Cerebellar cortex (tissue), 1 donor: ENCODE data around the gene SPPL2B.
"Not testable (repeated sequence)": the region's sequence is repeated elsewhere in the genome, so short reads cannot be mapped to it uniquely, and the experiment has no call there.

ENCODE experiments used
- DNase-seq: peaks from one replicate; pipeline ENCODE4 v3.0.0-alpha.2; 2015; ENCODE audit warnings: low spot score

The SPPL2B gene

DNA sequence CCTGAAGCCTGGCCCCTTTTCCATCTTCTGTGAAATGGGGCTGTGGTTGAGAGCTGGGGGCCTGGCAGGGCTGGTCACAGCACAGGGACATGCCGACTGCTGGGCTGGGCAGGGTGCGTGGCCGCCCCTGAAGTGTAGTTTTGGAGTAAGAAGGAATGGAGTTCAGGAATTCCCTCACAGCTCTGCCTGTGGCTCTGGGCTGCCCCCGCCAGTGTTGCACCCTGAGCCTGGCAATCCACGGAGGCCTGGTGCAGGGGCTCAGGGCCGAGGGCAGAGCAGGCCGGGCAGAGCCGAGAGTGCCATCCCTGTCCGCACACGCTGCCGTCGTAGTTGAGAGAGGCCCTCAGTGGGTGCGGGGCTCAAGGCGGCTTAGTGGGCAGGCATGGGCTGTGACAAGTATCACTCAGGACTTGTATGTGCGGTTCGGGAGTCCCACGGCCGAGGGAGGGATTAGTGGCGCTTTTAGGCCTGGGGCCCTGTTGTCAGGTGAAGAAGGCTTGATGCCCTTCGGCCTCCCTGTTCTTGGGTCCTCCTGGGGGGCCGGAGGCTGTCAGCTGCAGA is 9.7 kb downstream of the SPPL2B start:
- no peak for DNase-seq

GRCh38 chr19:2338751-2339643 is 10.5 kb downstream of the SPPL2B start:
- no peak for DNase-seq

DNA sequence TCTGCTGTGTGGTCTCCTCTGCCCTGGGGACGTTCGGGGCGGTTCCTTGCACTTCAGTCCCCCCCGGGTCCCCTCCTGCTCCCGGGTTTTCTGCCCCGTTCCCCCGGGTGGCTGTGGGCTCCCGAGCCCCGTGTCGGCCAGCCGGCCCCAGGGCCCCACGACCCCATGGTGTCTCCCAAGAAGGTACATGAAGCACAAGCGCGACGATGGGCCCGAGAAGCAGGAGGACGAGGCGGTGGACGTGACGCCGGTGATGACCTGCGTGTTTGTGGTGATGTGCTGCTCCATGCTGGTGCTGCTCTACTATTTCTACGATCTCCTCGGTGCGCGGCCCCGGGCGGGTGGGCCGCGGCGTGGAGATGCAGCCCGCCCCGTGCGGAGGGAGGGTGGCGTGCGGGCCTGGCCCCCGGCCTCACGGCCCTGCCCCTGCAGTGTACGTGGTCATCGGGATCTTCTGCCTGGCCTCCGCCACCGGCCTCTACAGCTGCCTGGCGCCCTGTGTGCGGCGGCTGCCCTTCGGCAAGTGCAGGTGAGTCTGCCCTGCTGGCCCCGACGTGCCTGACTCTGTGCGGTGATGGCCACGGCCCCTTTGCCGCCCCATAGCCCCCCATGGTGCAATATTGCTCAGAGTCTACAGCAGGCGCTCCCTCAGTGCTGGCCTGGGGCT is 11.3 kb downstream of the SPPL2B start:
- no peak for DNase-seq

DNA sequence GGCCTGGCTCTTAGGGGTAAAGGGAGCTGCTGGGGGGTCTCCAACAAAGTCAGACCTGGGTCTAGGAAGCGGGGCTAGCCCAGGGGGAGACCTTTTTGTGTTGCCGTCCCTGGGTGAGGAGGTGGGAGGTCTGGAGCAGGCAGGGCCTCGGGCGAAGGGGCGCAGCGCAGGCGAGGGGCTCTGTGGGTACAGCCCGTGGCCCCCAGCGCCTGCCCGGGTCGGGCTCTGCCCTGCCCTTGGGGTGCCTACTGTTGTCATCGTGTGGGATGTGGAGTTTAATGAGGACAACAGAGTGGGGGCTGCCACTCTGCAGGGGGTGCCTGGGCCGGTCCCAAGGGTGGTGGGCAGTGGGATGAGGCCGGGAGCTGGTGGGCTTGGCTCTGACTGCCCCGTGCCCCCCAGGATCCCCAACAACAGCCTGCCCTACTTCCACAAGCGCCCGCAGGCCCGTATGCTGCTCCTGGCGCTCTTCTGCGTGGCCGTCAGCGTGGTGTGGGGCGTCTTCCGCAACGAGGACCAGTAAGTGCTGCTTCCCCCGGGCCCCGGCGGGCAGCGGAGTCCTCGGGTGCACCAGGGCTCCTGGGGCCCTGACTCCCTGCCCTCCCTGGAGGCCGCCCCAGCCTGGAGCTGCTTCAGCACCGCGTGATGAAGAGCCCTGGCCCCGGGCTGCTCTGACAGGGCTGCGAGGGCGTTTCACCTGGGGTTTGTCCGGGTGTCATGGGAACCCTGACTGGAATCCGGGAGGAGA is 12.2 kb downstream of the SPPL2B start:
- no peak for DNase-seq

- DNase-seq, result peak; percentile 48
Measured at GRCh38 chr19:2341244-2341751, 12.8 kb downstream of the SPPL2B start.

DNA sequence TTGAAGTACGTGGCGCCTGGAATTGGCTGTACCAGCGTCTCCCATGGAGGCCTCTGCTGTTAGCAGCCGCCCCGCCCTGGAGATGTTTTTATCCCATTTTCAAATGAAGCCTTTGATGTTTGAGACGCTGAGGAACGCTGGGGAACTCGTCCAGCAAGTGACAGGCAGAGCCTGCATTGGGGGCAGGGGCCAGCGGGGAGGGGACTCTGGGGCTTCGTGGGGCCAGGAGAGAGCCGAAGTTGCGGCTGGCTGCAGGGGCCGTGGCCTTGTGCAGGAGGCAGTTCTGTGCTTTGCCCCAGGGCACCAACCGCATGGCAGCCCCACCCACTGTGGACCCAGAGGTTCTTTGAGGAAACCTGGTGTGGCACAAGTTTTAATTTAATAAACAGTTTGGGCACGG is 13.5 kb downstream of the SPPL2B start:
- DNase-seq, result no peak

GRCh38 chr19:2342656-2343288 is 14.3 kb downstream of the SPPL2B start:
- no peak for DNase-seq

DNA sequence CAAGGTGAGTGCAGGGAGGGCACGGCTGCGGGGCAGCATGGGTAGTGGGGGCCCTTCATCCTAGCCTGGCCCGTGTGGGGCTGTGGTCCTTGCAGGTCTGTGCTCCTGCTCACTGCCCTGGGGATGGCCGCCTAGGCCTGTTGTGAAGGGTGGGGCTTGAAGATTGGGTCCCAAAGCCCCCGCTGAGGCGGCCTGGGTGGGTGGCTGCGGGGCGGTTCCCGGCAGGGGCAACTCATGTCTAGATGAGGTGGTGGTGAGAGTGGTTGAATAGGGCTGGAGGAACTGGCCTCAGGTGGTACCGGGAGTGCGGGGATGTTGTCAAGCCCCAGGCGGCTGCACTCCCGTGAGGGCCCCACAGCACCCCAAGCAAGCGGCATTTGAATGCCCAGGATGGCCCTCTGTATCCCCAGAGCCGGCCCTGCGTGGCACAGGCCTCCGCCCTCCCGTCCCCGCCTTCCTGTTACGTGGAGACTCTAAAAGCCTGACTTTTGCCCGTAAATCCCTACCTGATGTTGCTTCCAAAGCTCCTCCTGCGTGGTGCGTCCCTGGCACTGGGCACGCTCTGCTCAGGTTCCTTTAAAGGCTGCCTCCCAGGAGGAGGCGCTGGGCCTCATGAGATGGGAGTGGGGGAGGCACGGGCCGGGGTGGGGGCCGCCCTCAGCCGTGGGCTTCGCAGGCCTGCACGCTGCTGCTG is 15.0 kb downstream of the SPPL2B start:
- no peak for DNase-seq

DNA sequence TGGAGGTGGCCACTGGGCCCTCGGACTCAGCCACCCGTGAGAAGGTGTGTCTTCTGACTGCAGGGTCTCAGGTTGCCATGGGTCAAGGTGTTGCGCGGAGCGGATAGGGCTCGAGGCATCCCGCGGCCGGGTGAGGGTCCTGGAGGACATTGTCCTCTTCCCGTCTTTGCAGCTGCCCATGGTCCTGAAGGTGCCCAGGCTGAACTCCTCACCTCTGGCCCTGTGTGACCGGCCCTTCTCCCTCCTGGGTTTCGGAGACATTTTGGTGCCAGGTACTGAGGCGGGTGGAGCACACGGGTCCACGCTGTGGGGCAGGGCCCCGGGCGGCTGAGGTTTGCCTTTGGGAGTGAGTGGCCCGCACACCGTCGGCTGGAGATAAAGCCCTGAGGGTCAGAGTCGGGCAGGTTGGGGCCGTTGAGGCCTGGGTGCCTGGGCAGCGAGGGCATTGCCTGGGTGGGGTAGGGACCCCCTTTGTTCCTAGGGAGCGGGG is 15.9 kb downstream of the SPPL2B start:
- no peak for DNase-seq

DNA sequence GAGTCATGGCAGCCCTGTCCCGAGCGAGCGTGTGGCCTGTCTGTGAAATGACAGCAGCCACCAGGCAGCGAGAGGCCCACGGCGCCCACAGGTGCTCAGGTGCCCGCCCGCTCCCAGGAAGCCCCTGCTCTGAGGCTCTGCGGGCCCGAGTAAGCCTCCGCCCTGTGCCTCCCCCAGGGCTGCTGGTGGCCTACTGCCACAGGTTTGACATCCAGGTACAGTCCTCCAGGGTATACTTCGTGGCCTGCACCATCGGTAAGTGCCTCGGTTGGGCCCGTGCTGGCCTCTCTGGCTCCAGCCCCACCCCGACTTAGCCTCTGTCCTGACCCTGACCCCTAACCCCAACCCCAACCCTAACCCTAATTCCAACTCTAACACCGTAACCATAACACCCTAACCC is 16.6 kb downstream of the SPPL2B start:
- DNase-seq, result no peak

DNA sequence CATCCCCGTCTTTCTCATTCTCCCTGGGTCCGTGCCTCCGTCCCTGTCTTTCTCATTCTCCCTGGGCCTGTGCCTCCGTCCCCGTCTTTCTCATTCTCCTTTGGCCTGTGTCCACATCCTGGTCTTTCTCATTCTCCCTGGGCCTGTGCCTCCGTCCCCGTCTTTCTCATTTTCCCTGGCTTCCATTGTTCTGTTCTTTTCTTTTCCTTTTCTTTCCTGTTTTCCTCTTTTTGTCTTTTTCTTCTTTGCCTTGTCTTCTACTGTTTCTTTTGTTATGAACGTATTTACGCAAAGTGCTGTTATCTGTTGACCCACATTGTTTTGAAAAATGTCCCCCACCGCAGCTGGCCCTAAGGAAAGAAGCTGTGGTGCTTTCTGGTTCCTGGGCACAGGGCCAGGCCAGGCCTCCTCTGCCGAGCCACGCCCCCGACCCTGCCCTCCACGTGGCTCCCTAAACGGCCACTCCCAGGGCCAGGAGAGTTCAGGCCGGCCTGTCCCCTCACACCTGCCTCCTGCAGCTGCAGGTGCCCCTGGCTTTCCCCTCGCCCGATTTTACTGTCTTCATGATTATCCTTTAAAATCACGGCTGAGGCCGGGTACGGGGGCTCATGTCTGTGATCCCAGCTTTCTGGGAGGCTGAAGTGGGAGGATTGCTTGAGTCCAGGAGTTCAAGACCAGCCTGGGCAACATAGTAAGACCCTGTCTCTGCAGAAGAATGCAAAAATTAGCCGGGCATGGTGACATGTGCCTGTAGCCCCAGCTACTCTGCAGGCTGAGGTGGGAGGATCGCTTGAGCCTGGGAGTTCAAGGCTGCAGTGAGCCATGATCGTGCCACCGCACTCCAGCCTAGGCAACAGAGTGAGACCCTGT is 17.5 kb downstream of the SPPL2B start:
- no peak for DNase-seq

- DNase-seq, result not testable (repeated sequence)
Measured at GRCh38 chr19:2349818-2350217, 21.3 kb downstream of the SPPL2B start.

DNA sequence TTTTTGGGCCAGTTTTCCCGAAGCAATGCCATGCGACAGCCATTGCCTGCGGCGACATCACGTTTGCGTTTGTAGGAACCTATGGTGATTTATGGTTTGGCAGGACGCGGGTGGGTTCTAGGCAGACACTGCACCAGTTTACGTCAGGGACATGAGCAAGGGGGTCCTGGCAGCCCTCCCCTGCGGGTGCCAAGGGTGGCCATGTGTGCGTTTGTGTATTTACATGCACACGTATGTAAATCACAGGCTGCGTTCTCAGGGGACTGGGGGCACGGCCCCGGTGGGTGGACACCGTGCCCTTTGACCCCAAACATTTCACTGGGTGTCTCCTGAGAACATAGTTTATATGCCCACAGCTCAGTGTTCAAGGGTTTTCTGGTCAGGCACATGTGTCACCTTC is 22.2 kb downstream of the SPPL2B start:
- DNase-seq, result no peak

GRCh38 chr19:2351591-2351990 is 23.1 kb downstream of the SPPL2B start:
- DNase-seq, result no peak

DNA sequence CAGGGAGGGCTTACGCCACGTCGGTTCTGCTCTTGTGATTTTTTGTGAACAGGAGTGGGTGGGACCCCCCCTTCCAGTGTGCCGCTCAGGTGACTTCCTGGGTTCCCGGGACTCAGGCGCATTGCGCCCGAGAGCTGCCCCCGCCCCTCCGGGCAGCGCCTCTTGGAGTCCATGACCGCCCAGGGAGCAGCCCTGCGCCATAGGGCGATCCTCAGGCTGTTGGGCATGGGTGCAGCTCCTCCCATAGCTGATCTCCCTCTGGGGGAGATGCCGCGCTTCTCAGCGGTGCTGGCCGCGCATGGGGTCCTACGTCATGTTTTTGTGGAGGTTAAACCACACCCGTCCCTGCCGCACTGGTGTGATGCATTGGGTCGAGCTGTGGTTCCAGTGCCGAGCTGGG is 23.6 kb downstream of the SPPL2B start:
- no peak for DNase-seq

GRCh38 chr19:2353159-2353886 is 24.8 kb downstream of the SPPL2B start:
- no peak for DNase-seq

- no peak for DNase-seq
Measured at GRCh38 chr19:2353887-2354592, 25.6 kb downstream of the SPPL2B start.

DNA sequence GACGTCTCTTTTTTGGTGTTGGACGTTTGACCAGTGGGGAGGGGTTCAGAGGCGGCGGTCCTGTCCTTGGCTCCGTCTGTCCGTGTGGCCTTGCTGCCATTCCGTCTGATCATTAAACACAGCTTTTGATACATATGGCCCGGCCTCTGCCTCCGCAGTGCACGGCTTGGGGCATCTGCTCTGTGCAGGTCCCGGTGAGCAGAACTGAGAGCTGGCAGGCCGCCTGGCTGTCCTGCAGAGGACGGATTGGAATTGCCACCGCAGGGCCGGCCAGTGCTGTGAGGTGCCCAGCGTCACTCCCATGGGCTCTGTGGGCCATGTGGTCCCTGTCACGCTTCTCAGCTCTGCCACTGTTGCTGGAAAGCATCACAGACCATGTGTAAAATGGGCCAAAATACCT is 26.2 kb downstream of the SPPL2B start:
- DNase-seq, result peak; percentile 58
